Choroid plexus epithelial cell (primary cell): ENCODE measurements around the gene ADAMTS17.

ENCODE experiments used
- DNase-seq: peaks from one replicate; pipeline ENCODE4 v3.0.0-alpha.2; 2010; ENCODE audit warnings: low read depth
- H3K4me3 ChIP-seq: 2 replicates; pipeline ENCODE4 v1.5.1; 2011; ENCODE audit warnings: low read depth, mild to moderate bottlenecking, control low read depth, low read length, moderate library complexity
- CTCF ChIP-seq: conservative IDR thresholded peaks from 2 replicates; pipeline ENCODE4 v1.5.1; 2011; ENCODE audit warnings: low read depth, mild to moderate bottlenecking, control low read depth, inconsistent platforms, low read length, moderate library complexity

Gene ADAMTS17

GRCh38 chr15:100334456-100334855, 7.3 kb downstream of the ADAMTS17 start:
- TF ChIP-seq CTCF: no peak
- DNase-seq: no peak
- H3K4me3 ChIP-seq: no peak overlapping the region

GRCh38 chr15:100334015-100334414, 7.8 kb downstream of the ADAMTS17 start:
- DNase-seq: no peak
- no peak overlapping the region for H3K4me3 ChIP-seq
- TF ChIP-seq CTCF: no peak

GRCh38 chr15:100333236-100333635, 8.5 kb downstream of the ADAMTS17 start:
- H3K4me3 ChIP-seq: no peak overlapping the region

GRCh38 chr15:100332721-100333120, 9.1 kb downstream of the ADAMTS17 start:
- no peak for DNase-seq
- TF ChIP-seq CTCF: no peak
- H3K4me3 ChIP-seq: no peak overlapping the region

More at GRCh38 chr15:100333236-100333635, 8.5 kb downstream of the ADAMTS17 start:
- no peak for DNase-seq
- TF ChIP-seq CTCF: no peak

GRCh38 chr15:100332231-100332630, 9.5 kb downstream of the ADAMTS17 start:
- H3K4me3 ChIP-seq: no peak overlapping the region
- DNase-seq: no peak
- no peak for TF ChIP-seq CTCF

GRCh38 chr15:100330629-100331215, 11.1 kb downstream of the ADAMTS17 start:
- DNase-seq: no peak
- H3K4me3 ChIP-seq: no peak overlapping the region
- TF ChIP-seq CTCF: no peak

- TF ChIP-seq CTCF: no peak
- H3K4me3 ChIP-seq: no peak overlapping the region
- DNase-seq: no peak
These were observed 11.6 kb downstream of the ADAMTS17 start for GRCh38 chr15:100330221-100330620.
